ENCODE data around the gene CSTPP1. TPM values are rescaled to one million over a fixed set of nuclear protein-coding genes. Genes with fewer than 3 reads are reported as not detected.

The CSTPP1 gene
- total RNA-seq, 3 donors from 2014 or later: 13.4 to 43.6 (median 30.5) TPM

DNA sequence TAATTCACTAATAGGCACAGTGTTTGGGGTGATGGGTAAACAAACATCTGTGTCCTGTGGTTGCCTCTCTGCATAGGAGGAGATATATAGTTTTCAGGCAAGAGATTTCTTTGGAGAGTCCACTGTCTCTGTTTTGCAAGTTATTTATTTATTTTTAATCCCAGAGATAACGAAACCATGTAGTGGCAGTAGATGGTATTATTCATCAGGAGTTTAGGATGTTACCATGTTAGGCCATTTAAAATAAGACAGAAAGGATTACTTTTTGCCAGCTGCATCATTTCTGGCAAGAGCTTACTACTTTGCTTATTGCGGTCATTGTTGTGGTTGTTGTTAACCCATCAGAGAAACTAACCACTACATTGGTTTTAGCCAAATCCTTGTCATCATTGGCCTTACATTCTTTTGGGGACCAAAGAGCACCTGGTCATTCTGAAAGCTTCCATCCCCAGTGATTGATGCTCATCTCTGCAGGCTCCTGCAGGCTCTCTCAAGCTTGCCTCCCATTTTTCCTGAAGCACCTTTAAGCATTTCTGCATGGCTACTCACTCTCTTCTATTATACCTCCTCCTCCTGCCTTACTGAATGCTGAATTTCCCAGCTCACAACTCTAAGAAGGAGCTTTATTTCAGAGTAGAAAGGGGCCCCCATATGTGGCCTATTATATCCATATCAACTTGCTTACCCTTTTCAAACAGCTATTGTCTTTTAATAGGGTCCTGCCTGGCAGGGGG is 84.4 kb downstream of the CSTPP1 start:
- Histone ChIP-seq H3K36me3 (no peaks in the 10 kb centered on the region), H3K9me3 (no peaks in the 10 kb centered on the region), H3K27ac (no peak overlapping the region), H3K4me3 (no peak overlapping the region), H3K27me3 (no peaks in the 10 kb centered on the region), H3K4me1 (no peaks in the 10 kb centered on the region)
- TF ChIP-seq, protein P1, sequence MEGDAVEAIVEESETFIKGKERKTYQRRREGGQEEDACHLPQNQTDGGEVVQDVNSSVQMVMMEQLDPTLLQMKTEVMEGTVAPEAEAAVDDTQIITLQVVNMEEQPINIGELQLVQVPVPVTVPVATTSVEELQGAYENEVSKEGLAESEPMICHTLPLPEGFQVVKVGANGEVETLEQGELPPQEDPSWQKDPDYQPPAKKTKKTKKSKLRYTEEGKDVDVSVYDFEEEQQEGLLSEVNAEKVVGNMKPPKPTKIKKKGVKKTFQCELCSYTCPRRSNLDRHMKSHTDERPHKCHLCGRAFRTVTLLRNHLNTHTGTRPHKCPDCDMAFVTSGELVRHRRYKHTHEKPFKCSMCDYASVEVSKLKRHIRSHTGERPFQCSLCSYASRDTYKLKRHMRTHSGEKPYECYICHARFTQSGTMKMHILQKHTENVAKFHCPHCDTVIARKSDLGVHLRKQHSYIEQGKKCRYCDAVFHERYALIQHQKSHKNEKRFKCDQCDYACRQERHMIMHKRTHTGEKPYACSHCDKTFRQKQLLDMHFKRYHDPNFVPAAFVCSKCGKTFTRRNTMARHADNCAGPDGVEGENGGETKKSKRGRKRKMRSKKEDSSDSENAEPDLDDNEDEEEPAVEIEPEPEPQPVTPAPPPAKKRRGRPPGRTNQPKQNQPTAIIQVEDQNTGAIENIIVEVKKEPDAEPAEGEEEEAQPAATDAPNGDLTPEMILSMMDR (IDR thresholded peaks at IDR 0.05): no peak
- TF ChIP-seq POLR2AphosphoS5 (IDR thresholded peaks at IDR 0.05) (no peak), POLR2A (IDR thresholded peaks at IDR 0.05) (no peak)
- intact Hi-C loops (cut with DNase I; ENCODE audit: low total_unique reads): no loop called here
- DNase-seq (ENCODE audit: low spot score in 2 of 2): no peak

DNA sequence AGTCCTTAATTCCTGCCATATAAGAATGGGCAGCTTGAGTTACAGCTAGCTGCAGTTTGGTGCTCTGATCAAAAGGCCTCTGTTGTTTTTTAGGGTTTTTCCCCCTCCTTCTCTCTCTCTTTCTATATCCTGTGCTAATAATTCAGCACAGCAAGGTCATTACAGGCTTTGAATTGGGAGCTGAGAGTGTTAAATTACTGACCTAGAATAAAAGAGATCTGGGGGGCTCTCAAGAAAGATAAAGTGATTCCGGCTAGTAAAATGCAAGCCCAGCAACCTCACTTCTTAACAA is 84.9 kb downstream of the CSTPP1 start:
- no peak overlapping the region for H3K27ac ChIP-seq
- no peaks in the 10 kb centered on the region for H3K27me3 ChIP-seq
- no peaks in the 10 kb centered on the region for H3K36me3 ChIP-seq
- no peaks in the 10 kb centered on the region for H3K4me1 ChIP-seq
- intact Hi-C loops (cut with DNase I; ENCODE audit: low total_unique reads): no loop called here
- TF ChIP-seq POLR2A (IDR thresholded peaks at IDR 0.05) (no peak), POLR2AphosphoS5 (IDR thresholded peaks at IDR 0.05) (no peak)
- TF ChIP-seq, protein P1 (IDR thresholded peaks at IDR 0.05): no peak
- H3K4me3 ChIP-seq: no peak overlapping the region
- H3K9me3 ChIP-seq: no peaks in the 10 kb centered on the region
- no peak for DNase-seq (ENCODE audit: low spot score in 2 of 2)

DNA sequence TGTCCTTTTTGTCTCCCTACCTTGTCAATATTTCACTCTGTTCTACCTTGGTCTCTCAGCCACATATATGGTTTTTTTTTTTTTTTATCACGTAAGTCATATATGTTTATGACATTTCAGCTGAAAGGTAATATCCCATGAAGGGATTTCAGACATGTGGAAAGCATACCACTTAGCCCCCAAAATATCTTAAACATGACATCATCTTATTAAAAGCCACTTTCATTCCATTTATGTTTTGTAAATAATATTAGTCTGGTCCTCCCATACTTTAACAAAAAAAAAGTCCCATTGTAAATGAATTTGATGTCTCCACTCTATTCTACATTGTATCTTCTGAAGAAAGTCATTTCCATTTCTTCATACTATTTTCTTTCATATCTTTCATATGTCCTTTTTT is 85.4 kb downstream of the CSTPP1 start:
- Histone ChIP-seq H3K4me1 (no peaks in the 10 kb centered on the region), H3K27me3 (no peaks in the 10 kb centered on the region), H3K4me3 (no peak overlapping the region), H3K9me3 (no peaks in the 10 kb centered on the region), H3K27ac (no peak overlapping the region), H3K36me3 (no peaks in the 10 kb centered on the region)
- intact Hi-C loops (cut with DNase I; ENCODE audit: low total_unique reads): no loop called here
- DNase-seq (ENCODE audit: low spot score in 2 of 2): no peak
- TF ChIP-seq POLR2AphosphoS5 (IDR thresholded peaks at IDR 0.05) (no peak), POLR2A (IDR thresholded peaks at IDR 0.05) (no peak)
- TF ChIP-seq, protein P1 (IDR thresholded peaks at IDR 0.05): no peak

DNA sequence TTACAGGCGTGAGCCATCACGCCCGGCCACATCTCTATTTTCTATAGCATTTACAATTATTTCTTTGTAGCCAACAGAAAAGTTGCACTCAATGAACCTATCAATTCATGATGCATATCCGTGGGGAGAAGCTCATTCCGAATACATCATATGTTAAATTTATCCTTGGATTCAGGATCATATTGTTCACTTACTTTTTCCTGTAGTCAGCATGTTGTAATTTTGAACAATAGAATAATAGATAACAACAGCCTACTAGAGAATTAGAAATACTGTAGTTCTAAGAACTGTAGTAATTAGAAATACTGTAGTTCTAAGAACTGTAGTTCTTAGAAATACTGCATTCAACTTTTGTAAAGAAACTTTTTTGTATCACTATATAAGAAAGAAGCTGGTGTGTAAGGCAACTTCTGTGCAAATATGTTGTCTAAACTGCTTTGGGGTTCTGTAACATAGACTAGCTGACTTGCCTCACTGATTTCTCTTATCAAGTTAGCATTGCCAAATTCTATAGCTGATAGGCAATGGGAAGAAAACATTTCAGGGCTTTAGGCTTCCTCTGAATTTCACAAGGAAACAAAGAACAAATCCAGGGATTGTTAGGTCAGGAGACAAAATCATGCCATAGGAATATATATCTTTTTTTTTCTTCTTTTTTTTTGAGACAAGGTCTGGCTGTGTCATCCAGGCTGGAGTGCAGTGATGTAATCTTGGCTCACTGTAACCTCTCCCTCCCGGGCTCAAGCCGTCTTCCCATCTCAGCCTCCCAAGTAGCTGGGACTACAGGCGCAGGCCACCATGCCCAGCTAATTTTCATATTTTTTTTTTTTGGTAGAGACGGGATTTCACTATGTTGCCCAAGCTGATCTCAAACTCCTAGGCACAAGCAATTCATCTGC is 91.9 kb downstream of the CSTPP1 start:
- intact Hi-C loops (cut with DNase I; ENCODE audit: low total_unique reads): no loop called here
- H3K9me3 ChIP-seq: no peaks in the 10 kb centered on the region
- TF ChIP-seq, protein P1 (IDR thresholded peaks at IDR 0.05): no peak
- TF ChIP-seq POLR2AphosphoS5 (IDR thresholded peaks at IDR 0.05) (no peak), POLR2A (IDR thresholded peaks at IDR 0.05) (no peak)
- no peaks in the 10 kb centered on the region for H3K4me1 ChIP-seq
- H3K36me3 ChIP-seq: no peaks in the 10 kb centered on the region
- no peak for DNase-seq (ENCODE audit: low spot score in 2 of 2)
- H3K27ac ChIP-seq: no peak overlapping the region
- H3K27me3 ChIP-seq: no peaks in the 10 kb centered on the region
- H3K4me3 ChIP-seq: no peak overlapping the region

DNA sequence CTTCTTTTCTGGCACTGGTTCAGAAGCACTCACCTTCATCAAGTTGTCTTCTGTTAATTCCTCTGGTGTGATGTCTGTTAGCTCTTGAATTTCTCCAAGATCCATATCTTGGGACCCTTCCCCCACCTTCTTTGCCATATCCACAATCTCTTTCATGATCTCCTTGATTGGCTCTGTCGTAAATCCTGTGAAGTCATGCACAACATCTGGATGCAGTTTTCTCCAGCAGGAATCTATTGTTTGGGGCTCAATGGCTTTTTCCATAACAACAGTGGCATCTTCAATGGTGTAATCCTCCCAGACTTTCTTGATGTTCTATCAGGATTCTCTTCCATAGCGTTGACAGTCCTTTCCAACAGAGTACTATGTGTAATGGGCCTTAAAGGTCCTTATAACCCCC is 96.9 kb downstream of the CSTPP1 start:
- intact Hi-C loops (cut with DNase I; ENCODE audit: low total_unique reads): no loop called here
- Histone ChIP-seq H3K27ac (no peak overlapping the region), H3K27me3 (no peaks in the 10 kb centered on the region), H3K4me3 (no peak overlapping the region), H3K36me3 (no peaks in the 10 kb centered on the region), H3K4me1 (no peaks in the 10 kb centered on the region), H3K9me3 (no peaks in the 10 kb centered on the region)
- TF ChIP-seq POLR2A (IDR thresholded peaks at IDR 0.05): no peak
- TF ChIP-seq, protein P1 (IDR thresholded peaks at IDR 0.05): no peak
- no peak for TF ChIP-seq POLR2AphosphoS5 (IDR thresholded peaks at IDR 0.05)
- DNase-seq (ENCODE audit: low spot score in 2 of 2): no peak
